OCI-LY3 (cell line): Measurements from ENCODE around the gene NCK2.

ENCODE experiments used
- H2AFZ ChIP-seq: fragments of 200-600, 300-600 bp; shearing (Covaris generic); 2 replicates; pipeline ENCODE4 v1.6.0; 2014; ENCODE audit warnings: antibody characterized with exemption, low read depth, low read length
- H3K27ac ChIP-seq: fragments of 200-600, 300-600 bp; sonication (generic); 2 replicates; pipeline ENCODE4 v1.5.1; 2014; ENCODE audit warnings: mild to moderate bottlenecking, low read length, moderate library complexity, mixed read lengths
- H3K27me3 ChIP-seq: fragments of 200-600, 300-600 bp; sonication (generic); 2 replicates; pipeline ENCODE4 v1.6.1; 2014; ENCODE audit warnings: low read depth, low read length, mixed read lengths
- H3K36me3 ChIP-seq: fragments of 200-600, 300-600 bp; sonication (generic); replicated peaks from 2 replicates; pipeline ENCODE3; 2014; ENCODE audit warnings: low read depth, low read length, mixed read lengths
- H3K4me1 ChIP-seq: fragments of 300-600, 200-600 bp; sonication (generic); 2 replicates; pipeline ENCODE4 v1.6.1; 2014; ENCODE audit warnings: low read length, mixed read lengths
- H3K4me2 ChIP-seq: fragments of 200-600, 300-600 bp; sonication (generic); 2 replicates; pipeline ENCODE4 v1.6.1; 2014; ENCODE audit warnings: low read length, mixed read lengths
- H3K4me3 ChIP-seq: fragments of 300-600, 200-600 bp; sonication (generic); 2 replicates; pipeline ENCODE4 v1.5.1; 2014; ENCODE audit warnings: antibody characterized with exemption, mild to moderate bottlenecking, low read length, moderate library complexity
- H3K79me2 ChIP-seq: fragments of 300-600, 200-600 bp; shearing (Covaris generic); 2 replicates; pipeline ENCODE4 v1.6.1; 2014; ENCODE audit warnings: mild to moderate bottlenecking, low read length, mixed read lengths
- H3K9ac ChIP-seq: fragments of 300-600, 200-600 bp; shearing (Covaris generic); 2 replicates; pipeline ENCODE4 v1.6.0; 2014; ENCODE audit warnings: mild to moderate bottlenecking, low read length, moderate library complexity
- H3K9me3 ChIP-seq: fragments of 200-600, 300-600 bp; shearing (Covaris generic); 2 replicates; pipeline ENCODE4 v1.6.1; 2014; ENCODE audit warnings: low read length, mixed read lengths; ENCODE audit not compliant: insufficient read depth
- H4K20me1 ChIP-seq: fragments of 200-600, 300-600 bp; sonication (generic); 2 replicates; pipeline ENCODE4 v1.6.1; 2016; ENCODE audit warnings: low read length, mixed read lengths; ENCODE audit not compliant: insufficient read depth
- CTCF ChIP-seq: fragments of 200-600, 300-600 bp; sonication (generic); IDR thresholded peaks from 2 replicates; pipeline ENCODE4 v1.5.1; 2014; ENCODE audit warnings: antibody characterized with exemption, low read length, low read depth
- EZH2phosphoT487 ChIP-seq: fragments of 200-600 bp; shearing (Covaris generic); IDR thresholded peaks from 2 replicates; pipeline ENCODE4 v1.6.1; 2018; ENCODE audit warnings: antibody characterized with exemption, mixed run types, low read depth

Gene NCK2

GRCh38 chr2:105739944-105740530 is 4.7 kb upstream of the NCK2 start:
- no peak overlapping the region for H3K4me3 ChIP-seq
- peaks cover 21% of the 10 kb centered on the region for H3K27me3 ChIP-seq
- TF ChIP-seq EZH2phosphoT487: no peak
- no peak for TF ChIP-seq CTCF
- H4K20me1 ChIP-seq: no peaks in the 10 kb centered on the region
- H2AFZ ChIP-seq: no peak overlapping the region
- peaks cover 25% of the 10 kb centered on the region for H3K4me1 ChIP-seq
- no peaks in the 10 kb centered on the region for H3K36me3 ChIP-seq
- peak overlapping the region; percentile 57 for H3K4me2 ChIP-seq
- H3K79me2 ChIP-seq: peaks cover under 1% of the 10 kb centered on the region; the same call in 1 of the 2 replicates
- no peak overlapping the region for H3K27ac ChIP-seq
- no peak overlapping the region for H3K9ac ChIP-seq
- no peaks in the 10 kb centered on the region for H3K9me3 ChIP-seq

- Histone ChIP-seq H3K36me3 (no peaks in the 10 kb centered on the region), H3K9ac (no peak overlapping the region), H4K20me1 (peaks cover 5% of the 10 kb centered on the region), H3K79me2 (peaks cover 12% of the 10 kb centered on the region), H3K4me3 (no peak overlapping the region), H3K4me1 (peaks cover 25% of the 10 kb centered on the region), H3K9me3 (no peaks in the 10 kb centered on the region), H3K27me3 (peaks cover 21% of the 10 kb centered on the region), H3K27ac (no peak overlapping the region), H3K4me2 (no peak overlapping the region), H2AFZ (no peak overlapping the region)
- TF ChIP-seq CTCF (no peak), EZH2phosphoT487 (no peak)
These were observed 3.5 kb upstream of the NCK2 start for GRCh38 chr2:105741174-105741573.

GRCh38 chr2:105741617-105742016 is 3.1 kb upstream of the NCK2 start:
- Histone ChIP-seq H3K36me3 (no peaks in the 10 kb centered on the region), H2AFZ (no peak overlapping the region), H3K4me2 (no peak overlapping the region), H3K4me3 (no peak overlapping the region), H3K27me3 (peaks cover 21% of the 10 kb centered on the region), H3K9me3 (no peaks in the 10 kb centered on the region), H3K9ac (no peak overlapping the region), H3K79me2 (peaks cover 16% of the 10 kb centered on the region), H4K20me1 (peaks cover 9% of the 10 kb centered on the region), H3K4me1 (peaks cover 28% of the 10 kb centered on the region), H3K27ac (no peak overlapping the region)
- no peak for TF ChIP-seq CTCF
- TF ChIP-seq EZH2phosphoT487: no peak

- TF ChIP-seq CTCF (no peak), EZH2phosphoT487 (no peak)
- Histone ChIP-seq H3K79me2 (peaks cover 43% of the 10 kb centered on the region), H2AFZ (peak overlapping the region; percentile 56; the same call in 1 of the 2 replicates), H3K27ac (no peak overlapping the region), H3K36me3 (peaks cover 16% of the 10 kb centered on the region), H3K4me2 (peak overlapping the region; percentile 76), H3K4me1 (peaks cover 27% of the 10 kb centered on the region), H3K9ac (peak overlapping the region; percentile 55), H3K4me3 (peak overlapping the region; percentile 80), H3K27me3 (peaks cover 13% of the 10 kb centered on the region), H3K9me3 (no peaks in the 10 kb centered on the region), H4K20me1 (peaks cover 36% of the 10 kb centered on the region)
These were observed 412 bp upstream of the NCK2 start for GRCh38 chr2:105744091-105744908.
